NCI-H1694 (cell line): ENCODE data around the gene SLC2A4.

Experiments
- DNase-seq: peaks from one replicate; lab custom pipeline; 2025; lab: John Stamatoyannopoulos, UW

Gene SLC2A4

DNA sequence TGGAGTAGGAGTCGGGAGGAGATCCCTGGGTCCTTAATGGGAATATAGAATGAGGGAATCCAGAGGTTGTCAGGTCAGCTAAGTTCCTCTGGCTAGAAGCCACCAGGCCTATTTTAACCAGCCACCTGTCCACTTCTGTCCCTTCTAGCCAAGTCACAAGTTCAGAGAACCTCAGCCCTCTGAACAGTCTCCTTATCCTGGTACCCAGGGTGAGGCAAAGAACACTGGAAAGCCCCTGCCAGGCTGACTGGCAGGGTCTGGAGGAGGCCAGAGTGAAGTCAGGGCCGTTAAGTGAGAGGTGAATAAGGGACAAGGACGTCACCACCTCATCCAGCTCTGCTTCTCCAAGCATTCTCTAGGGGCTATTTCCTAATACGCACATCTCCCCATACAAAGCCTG, 32.7 kb upstream of the SLC2A4 start:
- no peak for DNase-seq

DNA sequence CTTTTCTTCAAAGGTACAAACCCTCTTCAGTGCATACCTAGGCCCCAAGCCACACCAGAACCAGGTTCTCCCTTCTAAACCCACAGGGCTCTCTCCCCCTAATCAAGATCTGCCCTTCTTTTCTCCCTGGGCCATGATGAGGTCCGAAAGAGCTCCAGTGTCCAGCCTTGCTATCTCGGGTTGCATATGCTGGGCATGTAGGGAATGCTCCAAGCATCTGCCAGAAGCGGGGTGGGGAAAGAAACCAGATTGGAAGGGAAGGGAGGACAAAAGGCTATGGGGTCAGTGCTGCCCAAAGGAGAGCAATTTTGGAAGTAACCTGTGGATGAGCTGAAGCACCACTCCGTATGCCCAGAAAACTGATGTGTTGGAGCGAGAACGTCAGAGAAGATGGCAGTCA, 32.3 kb upstream of the SLC2A4 start:
- DNase-seq: no peak

GRCh38 chr17:7249830-7250229, 31.7 kb upstream of the SLC2A4 start:
- DNase-seq: no peak

GRCh38 chr17:7250695-7251627, 30.6 kb upstream of the SLC2A4 start:
- no peak for DNase-seq

- DNase-seq: peak; percentile 99
These were observed 29.8 kb upstream of the SLC2A4 start, which contains the start of gene CTDNEP1 for GRCh38 chr17:7251661-7252175. Gene CTDNEP1, minus strand, starts transcription at chr17:7251734. Its CDS starts 438 bp downstream, at chr17:7251296.

GRCh38 chr17:7252176-7253043, 29.1 kb upstream of the SLC2A4 start, which contains the start of gene ELP5:
Gene ELP5, plus strand, starts transcription at chr17:7252215. Its CDS starts 336 bp downstream, at chr17:7252551.
- DNase-seq: peak; percentile 89

GRCh38 chr17:7253082-7253481, 28.4 kb upstream of the SLC2A4 start:
- no peak for DNase-seq

DNA sequence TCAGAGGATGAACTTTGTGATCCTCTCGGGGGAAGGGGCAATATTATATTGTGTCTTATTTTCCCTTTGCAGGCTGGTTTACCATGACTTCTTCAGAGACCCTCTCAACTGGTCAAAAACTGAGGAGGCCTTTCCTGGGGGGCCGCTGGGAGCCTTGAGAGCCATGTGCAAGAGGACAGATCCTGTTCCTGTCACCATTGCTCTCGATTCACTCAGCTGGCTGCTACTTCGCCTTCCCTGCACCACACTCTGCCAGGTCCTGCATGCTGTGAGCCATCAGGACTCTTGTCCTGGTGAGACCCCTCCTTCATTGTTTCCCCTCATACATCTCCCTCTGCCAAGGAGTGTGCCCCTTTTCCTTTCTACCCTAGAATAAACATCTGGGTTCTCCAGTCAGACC, 27.0 kb upstream of the SLC2A4 start:
- no peak for DNase-seq

DNA sequence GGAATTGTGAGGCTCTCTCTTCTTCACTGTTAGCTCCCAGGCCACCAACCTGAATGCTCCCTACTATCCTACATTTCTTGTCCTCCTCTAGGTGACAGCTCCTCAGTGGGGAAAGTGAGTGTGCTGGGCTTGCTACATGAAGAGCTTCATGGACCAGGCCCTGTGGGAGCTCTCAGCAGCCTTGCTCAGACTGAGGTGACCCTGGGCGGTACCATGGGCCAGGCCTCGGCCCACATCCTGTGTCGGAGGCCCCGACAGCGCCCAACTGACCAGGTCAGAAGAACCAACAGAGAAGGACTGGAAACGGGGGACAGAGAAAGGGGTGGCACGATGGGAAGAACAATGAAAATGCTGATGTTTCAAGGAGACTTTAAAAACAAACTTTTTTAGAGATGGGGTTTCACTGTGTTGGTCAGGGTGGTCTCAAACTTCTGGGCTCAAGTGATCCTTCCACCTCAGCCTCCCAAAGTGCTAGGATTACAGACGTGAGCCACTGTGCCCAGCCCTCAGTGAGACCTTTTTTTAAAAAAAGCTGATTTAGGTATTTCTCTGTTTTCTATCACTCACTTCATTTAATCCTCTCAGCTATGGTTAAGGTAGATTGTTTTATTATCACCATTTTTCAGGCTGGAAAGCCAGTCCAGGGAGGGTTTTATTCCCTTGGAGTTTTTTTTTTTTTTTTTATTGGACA, 24.6 kb upstream of the SLC2A4 start:
- no peak for DNase-seq

GRCh38 chr17:7258731-7259554, 22.6 kb upstream of the SLC2A4 start:
- no peak for DNase-seq

DNA sequence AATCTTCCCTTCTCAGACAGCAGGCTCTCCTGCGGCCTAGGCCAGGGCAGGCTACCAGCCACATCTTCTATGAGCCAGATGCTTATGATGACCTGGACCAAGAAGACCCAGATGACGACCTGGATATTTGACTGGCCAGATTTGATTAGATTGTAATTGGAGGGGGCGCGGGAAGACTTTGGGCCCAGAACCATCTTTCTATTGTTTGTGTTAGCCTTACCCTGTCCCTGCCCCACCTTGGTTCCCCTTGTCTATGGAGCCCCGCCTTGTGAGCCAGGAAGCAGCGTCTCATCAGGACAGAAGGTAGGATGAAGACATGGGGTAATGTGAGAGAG, 22.0 kb upstream of the SLC2A4 start:
- DNase-seq: no peak

- no peak for DNase-seq
These were observed 21.4 kb upstream of the SLC2A4 start for GRCh38 chr17:7260151-7260550.

DNA sequence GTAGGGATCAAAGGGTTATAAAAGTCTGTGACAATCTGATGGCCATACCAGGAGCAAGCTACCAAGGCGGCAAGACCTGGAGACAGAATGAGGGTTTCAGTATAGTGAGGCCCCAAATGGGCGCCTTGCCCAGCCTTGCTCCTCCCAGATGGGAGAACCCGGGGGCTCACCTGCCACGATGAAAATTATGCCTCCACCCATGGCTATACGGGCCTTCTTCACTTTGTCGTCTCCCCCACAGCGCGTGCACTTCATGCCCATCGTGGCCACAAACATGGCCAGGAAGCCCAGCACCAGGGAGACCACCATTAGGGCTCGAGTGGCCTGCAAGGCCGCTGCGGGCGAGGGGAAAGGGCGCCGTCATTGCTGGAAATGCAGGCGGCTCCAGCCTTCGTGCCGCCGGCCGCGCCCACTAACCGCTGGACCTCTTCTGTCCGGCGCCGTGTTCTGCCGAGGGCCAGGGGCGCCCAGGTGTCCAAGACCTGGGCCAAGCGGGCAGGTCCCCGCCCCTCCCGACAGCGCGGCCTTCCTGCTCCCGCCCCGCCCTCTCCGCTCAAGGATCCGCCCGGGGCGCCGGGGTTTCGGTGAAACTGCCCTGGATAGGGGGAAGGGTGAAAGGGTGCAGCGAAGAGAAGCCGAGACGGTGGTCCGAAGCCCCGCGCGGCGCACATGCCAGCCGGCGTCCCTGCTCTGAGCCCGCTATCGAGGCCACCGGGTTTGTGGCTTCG, 20.7 kb upstream of the SLC2A4 start:
- no peak for DNase-seq

- no peak for DNase-seq
These were observed 19.9 kb upstream of the SLC2A4 start for GRCh38 chr17:7261379-7262191.

DNA sequence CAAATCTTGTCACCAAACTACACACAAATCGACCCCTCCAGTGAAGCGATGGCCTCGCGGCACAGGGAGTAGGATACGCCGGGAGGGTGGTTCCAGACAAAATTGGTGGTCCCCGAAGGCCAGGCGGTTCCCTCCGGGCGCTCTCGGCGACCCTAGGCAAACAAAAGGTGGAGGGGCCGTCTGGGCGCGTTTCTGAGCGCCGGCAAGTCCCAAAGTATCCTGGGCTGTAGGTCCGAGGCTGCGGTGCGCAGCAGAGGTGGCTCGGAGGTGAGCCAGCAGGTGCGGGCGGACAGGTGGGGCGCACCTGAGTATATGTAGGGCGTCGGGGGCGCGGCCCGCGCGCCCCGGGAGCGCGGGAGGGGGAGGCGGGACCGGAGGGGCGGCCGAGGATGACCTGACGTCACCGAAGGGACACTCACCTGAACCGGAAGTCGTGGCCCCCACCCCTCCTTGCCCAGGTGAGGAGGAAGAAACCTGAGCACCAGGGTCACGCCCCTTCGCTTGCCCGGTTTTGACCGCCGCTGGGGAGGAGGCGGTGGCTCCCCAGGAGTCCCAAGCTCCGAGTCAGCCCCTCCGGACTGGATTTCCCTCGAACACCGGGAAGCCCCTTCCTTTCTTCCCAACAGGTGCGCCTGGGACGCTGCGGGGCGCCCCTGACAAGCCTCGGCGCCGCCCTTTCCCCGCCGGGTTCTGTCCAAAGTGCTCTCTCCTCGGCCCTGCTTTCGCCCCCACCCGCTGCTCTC, 19.2 kb upstream of the SLC2A4 start, which contains the start of gene CLDN7:
Gene CLDN7, minus strand, starts transcription at position 287 of the 743 bp plus-strand sequence. CDS start 435 bp downstream, outside the sequence.
- no peak for DNase-seq

DNA sequence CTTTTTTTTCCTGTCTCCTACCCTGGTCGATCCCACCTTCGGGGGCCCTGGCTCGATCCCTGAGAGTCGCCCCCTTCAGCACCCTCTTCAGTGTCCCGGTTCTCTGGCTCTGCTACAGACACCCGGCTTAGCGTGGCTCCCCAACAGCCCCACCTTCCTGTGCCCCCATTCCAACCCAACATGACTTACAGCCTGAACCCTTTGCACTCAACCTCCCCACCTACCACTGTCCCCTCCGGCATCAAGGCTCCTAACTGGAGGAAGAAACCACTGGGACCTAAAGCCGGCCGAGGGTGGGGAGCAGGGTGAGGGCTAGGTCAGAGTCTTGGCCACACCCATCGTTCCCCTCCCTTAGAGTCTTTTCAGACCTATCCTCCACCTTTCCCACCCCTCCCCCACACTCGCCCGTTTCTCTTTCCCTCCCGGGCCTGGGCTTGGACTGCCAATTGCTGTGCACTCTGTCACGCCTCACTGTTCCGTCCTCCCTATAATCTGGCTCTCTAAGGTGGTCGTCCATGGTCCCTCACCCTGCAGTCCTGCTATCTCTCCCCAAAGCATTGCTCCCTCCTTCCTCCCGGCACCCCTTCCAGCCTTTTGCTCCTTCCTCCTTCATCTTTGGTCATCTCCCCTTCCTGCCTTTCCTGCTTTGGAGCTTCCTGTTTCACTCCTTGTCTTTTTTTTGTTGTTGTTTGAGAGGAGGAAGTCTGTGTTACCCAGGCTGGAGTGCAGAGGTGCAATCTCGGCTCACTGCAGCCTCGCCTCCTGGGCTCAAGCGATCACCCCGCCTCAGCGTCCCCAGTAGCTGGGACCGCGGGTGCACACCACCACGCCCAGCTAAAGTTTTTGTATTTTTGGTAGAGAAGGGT, 18.4 kb upstream of the SLC2A4 start:
- no peak for DNase-seq

GRCh38 chr17:7263801-7264078, 17.8 kb upstream of the SLC2A4 start:
- no peak for DNase-seq

DNA sequence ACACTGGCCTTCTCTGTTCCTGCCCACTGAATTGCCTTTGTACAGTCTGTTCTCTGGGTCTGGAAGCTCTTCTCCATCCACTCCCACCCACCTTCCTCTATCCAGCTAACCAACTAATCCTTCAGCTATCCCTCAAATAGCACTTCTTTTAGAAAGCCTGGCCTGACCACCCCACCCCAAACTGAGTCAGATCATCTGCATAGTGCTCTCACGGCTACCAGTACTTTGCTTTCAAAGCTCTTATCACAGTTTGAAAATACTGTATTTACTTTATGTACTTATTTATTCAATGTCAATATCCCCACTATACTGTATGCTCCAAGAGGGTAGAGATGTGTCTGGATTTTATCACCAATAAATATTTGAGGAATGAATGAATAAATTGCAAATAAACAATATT, 14.7 kb upstream of the SLC2A4 start:
- no peak for DNase-seq
